HG02870 (cell line): Measurements from ENCODE around the gene SMC2.

ENCODE experiments used
- ATAC-seq: cut with Tn5 transposase; IDR thresholded peaks from one replicate; pipeline ENCODE4 v1.9.1; 2021; ENCODE audit warnings: mild to moderate bottlenecking, moderate library complexity; ENCODE audit not compliant: unreplicated experiment

The SMC2 gene

GRCh38 chr9:104099630-104100029 lies 5.5 kb downstream of the SMC2 start:
- no peak for ATAC-seq

DNA sequence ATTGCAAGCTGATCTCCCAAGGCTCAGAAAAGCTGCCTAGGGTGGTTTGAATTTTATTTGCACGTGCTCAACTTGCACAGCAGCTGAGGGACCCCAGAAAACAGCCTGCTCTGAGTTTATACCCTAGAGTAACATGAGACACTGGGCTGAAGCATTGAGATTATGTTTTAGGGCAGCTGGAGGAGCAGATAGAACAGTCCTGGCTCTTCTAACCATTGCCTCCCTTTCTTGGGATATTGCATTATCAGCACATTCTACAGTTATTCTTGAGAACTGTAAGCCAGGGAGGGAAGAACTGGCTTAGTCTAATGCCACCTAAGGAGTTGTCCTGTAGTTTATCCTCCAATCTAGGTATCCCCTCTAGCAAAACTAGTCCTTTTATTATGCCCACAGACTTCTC lies 10.3 kb downstream of the SMC2 start:
- ATAC-seq = no peak

DNA sequence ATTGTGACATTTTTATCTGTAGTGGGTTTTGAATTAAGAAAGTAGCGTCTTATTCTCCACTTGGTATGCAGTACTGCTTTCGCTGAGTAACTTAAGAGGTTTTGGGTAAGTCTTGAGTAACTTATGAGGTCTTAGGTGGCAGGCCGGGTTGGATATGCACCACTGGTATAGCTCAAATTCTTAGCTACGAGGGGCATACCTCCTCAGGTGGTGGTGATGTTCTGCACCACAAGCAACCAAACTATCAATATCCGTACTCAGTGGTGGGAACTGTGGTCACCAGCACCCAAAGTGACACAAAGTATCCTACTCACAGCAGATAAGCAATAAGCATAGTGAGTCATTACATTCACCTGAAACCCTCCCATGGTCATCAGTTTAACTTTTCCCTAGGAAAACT lies 13.7 kb downstream of the SMC2 start:
- no peak for ATAC-seq

GRCh38 chr9:104108315-104108714 lies 14.2 kb downstream of the SMC2 start:
- ATAC-seq = no peak

DNA sequence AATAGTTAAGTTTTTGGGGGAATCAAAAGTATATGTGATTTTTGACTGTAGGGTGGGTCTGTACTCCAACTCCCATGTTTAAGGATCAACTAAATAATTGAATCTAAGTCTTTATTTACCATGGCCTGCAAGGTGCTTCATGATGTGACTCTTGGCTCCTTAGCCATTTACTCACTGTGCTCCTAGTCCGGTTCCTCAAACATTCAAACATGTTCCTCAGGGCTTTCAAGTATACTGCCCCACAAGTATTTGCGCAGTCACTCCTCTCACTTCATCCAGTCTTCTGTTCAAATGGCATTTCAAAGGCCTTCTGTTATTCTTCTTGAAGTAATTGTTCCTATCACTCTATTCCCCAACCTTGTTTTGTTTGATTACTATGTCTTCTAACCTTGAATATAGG lies 16.4 kb downstream of the SMC2 start:
- ATAC-seq = no peak

- ATAC-seq = no peak
Observed at GRCh38 chr9:104118916-104119315, 24.8 kb downstream of the SMC2 start.

DNA sequence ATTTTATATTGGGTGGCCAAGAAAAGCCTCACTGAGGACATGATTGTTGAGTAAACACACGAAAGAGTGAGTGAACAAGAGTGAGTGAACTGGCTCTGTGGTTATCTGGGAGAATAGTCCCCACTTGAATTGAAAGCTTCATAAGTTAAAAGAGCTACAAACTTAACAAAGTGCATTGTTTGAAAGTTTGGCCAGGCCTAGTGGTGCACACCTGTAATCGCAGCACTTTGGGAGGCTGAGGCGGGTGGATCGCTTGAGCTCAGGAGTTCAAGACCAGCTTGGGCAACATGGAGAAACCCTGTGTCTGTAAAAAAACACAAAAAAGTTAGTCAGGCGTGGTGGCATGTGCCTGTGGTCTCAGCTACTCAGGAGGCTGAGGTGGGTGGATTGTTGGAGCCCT lies 26.9 kb downstream of the SMC2 start:
- no peak for ATAC-seq

DNA sequence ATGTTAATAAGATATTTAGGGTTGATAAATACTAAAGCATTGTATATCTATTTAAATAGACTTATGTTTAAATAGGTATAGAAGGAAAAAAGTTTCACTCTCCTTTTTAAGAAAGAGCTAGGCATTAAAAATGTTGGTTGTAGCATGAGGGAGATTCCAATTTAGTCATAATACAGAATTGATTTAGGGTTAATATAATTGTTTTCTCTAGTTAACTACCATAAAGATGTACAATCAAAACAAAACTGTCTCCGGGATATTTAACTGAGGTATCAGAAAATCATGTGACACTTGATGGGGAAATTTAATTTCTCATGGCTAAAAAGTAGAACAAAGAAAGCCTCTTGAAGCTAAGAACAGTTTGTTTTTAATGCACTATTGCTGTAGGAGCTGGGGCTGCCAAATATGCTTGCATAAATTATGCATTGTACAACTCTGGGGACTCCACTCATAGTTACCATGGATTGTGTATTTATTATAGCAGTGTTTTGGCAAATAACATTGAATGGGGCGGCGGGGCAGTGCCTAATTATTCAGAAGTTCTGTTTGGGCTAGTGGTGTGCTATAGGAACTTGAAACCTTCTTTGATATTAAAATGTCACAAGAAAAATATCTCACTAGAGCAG lies 44.2 kb downstream of the SMC2 start:
- no peak for ATAC-seq

- no peak for ATAC-seq
Observed at GRCh38 chr9:104142799-104143549, 48.9 kb downstream of the SMC2 start.

GRCh38 chr9:104143550-104143910 lies 49.4 kb downstream of the SMC2 start:
- no peak for ATAC-seq

GRCh38 chr9:104144336-104144735 lies 50.2 kb downstream of the SMC2 start:
- ATAC-seq = no peak

- ATAC-seq = no peak
Observed at GRCh38 chr9:104173067-104173466, 79.0 kb downstream of the SMC2 start.

- no peak for ATAC-seq
Observed at GRCh38 chr9:104177003-104177611, 83.0 kb downstream of the SMC2 start.

GRCh38 chr9:104177676-104178075 lies 83.6 kb downstream of the SMC2 start:
- ATAC-seq = peak; percentile 99
